ENCODE data around the gene ANKFY1. TPM values are rescaled to one million over a fixed set of nuclear protein-coding genes. Genes with fewer than 3 reads are reported as not detected.
"Not testable (repeated sequence)": the region's sequence is repeated elsewhere in the genome, so short reads cannot be mapped to it uniquely, and the experiment has no call there.

Gene ANKFY1
- total and polyA plus RNA-seq, 2 donors (not counting 3 experiments of a cell fraction or from before 2014, with no cell fraction given) = 30.6 to 51.1 TPM

DNA sequence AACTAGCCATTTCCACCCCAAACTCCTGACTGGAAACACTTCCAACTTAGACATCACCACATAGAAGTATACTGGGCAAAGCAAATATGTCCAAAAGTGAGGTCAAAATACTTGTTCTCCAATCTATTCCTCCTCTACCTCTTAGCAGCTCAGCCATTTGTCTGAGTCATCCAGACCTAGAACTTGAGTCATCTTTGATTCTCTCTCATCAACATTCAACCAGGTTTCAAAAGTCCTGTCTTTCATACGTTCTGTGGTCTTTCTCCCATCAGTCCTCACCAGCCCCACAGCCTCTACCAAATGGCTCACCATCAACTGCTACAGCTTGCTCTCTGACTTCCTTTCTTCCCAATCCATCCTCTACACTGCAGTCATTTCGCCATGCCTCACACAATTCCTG lies 6.8 kb downstream of the ANKFY1 start:
- intact Hi-C loops (cut with micrococcal nuclease) (no loop called here), dilution Hi-C loops (cut with MboI; ENCODE audit: extremely low pct_ligation_motif_present, low sequenced_read_pairs) (no loop called here)
- Histone ChIP-seq H3K9ac (replicated peaks; ENCODE audit: extremely low read depth, insufficient read depth, low read length) (no peak overlapping the region), H3K9me3 (replicated peaks; ENCODE audit: control insufficient read depth, insufficient read depth, low read length) (no peaks in the 10 kb centered on the region), H3K27me3 (ENCODE audit: control insufficient read depth in 2 of 2, insufficient read depth in 2 of 2, low read length in 2 of 2) (no peaks in the 10 kb centered on the region), H4K20me1 (replicated peaks; ENCODE audit: control insufficient read depth, extremely low read depth, insufficient read depth, low read length) (peaks cover 3% of the 10 kb centered on the region), H3K4me1 (ENCODE audit: control insufficient read depth, extremely low read depth, insufficient read depth, low read length) (no peaks in the 10 kb centered on the region), H3K79me2 (ENCODE audit: control insufficient read depth, insufficient read depth, low read length) (peaks cover 89% of the 10 kb centered on the region), H3K9me1 (replicated peaks; ENCODE audit: control insufficient read depth, extremely low read depth, insufficient read depth, low read length) (no peaks in the 10 kb centered on the region), H3K4me3 (replicated peaks in 1 of 3; ENCODE audit: insufficient read depth in 1 of 3, low read depth in 1 of 3, low read length in 3 of 3) (no peak overlapping the region), H3K27ac (ENCODE audit: insufficient read depth, low read depth, low read length) (no peak overlapping the region), H3K4me2 (ENCODE audit: insufficient read depth, low read length) (no peak overlapping the region), H2AFZ (ENCODE audit: low read depth, low read length) (no peak overlapping the region), H3K36me3 (ENCODE audit: control insufficient read depth in 2 of 2, extremely low read depth in 1 of 2, insufficient read depth in 2 of 2, low read length in 2 of 2) (peaks cover 0 to 3% of the 10 kb centered on the region in 2 experiments)
- CTCF ChIA-PET = interaction anchor here (0.6 to 2.3 kb wide), 3 partner anchors 8 to 130 kb away, joined by 3 to 9 read pairs (median 3); no protein-coding TSS in a partner anchor
- no peak for FAIRE-seq
- POLR2A ChIA-PET = interaction anchor here (1.2 kb wide), 1 partner anchor 16 kb away, joined by 3 read pairs; no protein-coding TSS in a partner anchor
- TF ChIP-seq JUN (IDR thresholded peaks at IDR 0.05; ENCODE audit: borderline replicate concordance, insufficient read depth, insufficient read length, low read depth) (no peak), POLR2A (IDR thresholded peaks at IDR 0.05; ENCODE audit: low read depth, low read length) (no peak), GATA2 (IDR thresholded peaks at IDR 0.05; ENCODE audit: insufficient read depth, insufficient read length, low read depth, low read length) (no peak), FOS (IDR thresholded peaks at IDR 0.05; ENCODE audit: borderline replicate concordance, insufficient read depth, low read length) (no peak), MYC (IDR thresholded peaks at IDR 0.05; ENCODE audit: low read depth, low read length) (no peak)
- TF ChIP-seq, protein P1, sequence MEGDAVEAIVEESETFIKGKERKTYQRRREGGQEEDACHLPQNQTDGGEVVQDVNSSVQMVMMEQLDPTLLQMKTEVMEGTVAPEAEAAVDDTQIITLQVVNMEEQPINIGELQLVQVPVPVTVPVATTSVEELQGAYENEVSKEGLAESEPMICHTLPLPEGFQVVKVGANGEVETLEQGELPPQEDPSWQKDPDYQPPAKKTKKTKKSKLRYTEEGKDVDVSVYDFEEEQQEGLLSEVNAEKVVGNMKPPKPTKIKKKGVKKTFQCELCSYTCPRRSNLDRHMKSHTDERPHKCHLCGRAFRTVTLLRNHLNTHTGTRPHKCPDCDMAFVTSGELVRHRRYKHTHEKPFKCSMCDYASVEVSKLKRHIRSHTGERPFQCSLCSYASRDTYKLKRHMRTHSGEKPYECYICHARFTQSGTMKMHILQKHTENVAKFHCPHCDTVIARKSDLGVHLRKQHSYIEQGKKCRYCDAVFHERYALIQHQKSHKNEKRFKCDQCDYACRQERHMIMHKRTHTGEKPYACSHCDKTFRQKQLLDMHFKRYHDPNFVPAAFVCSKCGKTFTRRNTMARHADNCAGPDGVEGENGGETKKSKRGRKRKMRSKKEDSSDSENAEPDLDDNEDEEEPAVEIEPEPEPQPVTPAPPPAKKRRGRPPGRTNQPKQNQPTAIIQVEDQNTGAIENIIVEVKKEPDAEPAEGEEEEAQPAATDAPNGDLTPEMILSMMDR (IDR thresholded peaks at IDR 0.05; ENCODE audit: extremely low read depth in 1 of 2, insufficient read depth in 1 of 2, low read depth in 1 of 2, low read length in 2 of 2) = no peak
- TF ChIP-seq, protein P2, sequence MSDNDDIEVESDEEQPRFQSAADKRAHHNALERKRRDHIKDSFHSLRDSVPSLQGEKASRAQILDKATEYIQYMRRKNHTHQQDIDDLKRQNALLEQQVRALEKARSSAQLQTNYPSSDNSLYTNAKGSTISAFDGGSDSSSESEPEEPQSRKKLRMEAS (IDR thresholded peaks at IDR 0.05; ENCODE audit: insufficient read depth, insufficient read length) = no peak
- no peak for DNase-seq (ENCODE audit: low read depth, low spot score)
- BruUV-seq (replicated peaks) = no TSS peak

DNA sequence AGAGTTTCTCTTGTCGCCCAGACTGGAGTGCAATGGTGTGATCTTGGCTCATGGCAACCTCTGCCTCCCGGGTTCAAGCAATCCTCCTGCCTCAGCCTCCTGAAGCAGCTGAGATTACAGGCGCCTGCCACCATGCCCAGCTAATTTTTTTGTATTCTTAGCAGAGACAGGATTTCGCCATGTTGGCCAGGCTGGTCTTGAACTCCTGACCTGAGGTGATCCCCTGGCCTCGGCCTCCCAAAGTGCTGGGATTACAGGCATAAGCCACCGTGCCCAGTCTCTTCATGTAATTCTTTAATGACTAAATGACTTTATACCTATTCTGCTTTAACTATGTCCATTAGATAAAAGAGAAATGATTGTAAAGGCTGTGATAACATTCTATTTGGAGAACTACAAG lies 8.5 kb downstream of the ANKFY1 start:
- H3K27ac ChIP-seq (ENCODE audit: insufficient read depth, low read depth, low read length); H3K9ac ChIP-seq (replicated peaks; ENCODE audit: extremely low read depth, insufficient read depth, low read length); intact Hi-C loops (cut with micrococcal nuclease); H3K9me1 ChIP-seq (replicated peaks; ENCODE audit: control insufficient read depth, extremely low read depth, insufficient read depth, low read length); H3K4me3 ChIP-seq (replicated peaks in 1 of 3; ENCODE audit: insufficient read depth in 1 of 3, low read depth in 1 of 3, low read length in 3 of 3); dilution Hi-C loops (cut with MboI; ENCODE audit: extremely low pct_ligation_motif_present, low sequenced_read_pairs); CTCF ChIA-PET; DNase-seq (ENCODE audit: low read depth, low spot score); H3K4me2 ChIP-seq (ENCODE audit: insufficient read depth, low read length); H2AFZ ChIP-seq (ENCODE audit: low read depth, low read length); H3K4me1 ChIP-seq (ENCODE audit: control insufficient read depth, extremely low read depth, insufficient read depth, low read length); H3K27me3 ChIP-seq (ENCODE audit: control insufficient read depth in 2 of 2, insufficient read depth in 2 of 2, low read length in 2 of 2); H3K9me3 ChIP-seq (replicated peaks; ENCODE audit: control insufficient read depth, insufficient read depth, low read length); POLR2A ChIA-PET; BruUV-seq (replicated peaks); FAIRE-seq; H3K36me3 ChIP-seq (ENCODE audit: control insufficient read depth in 2 of 2, extremely low read depth in 1 of 2, insufficient read depth in 2 of 2, low read length in 2 of 2); H4K20me1 ChIP-seq (replicated peaks; ENCODE audit: control insufficient read depth, extremely low read depth, insufficient read depth, low read length): not testable (repeated sequence)
- peaks cover 84% of the 10 kb centered on the region for H3K79me2 ChIP-seq (ENCODE audit: control insufficient read depth, insufficient read depth, low read length)

Data from endothelial cell of umbilical vein (primary cell).